ENCODE results near the gene KRT6A.

KRT6A gene

DNA sequence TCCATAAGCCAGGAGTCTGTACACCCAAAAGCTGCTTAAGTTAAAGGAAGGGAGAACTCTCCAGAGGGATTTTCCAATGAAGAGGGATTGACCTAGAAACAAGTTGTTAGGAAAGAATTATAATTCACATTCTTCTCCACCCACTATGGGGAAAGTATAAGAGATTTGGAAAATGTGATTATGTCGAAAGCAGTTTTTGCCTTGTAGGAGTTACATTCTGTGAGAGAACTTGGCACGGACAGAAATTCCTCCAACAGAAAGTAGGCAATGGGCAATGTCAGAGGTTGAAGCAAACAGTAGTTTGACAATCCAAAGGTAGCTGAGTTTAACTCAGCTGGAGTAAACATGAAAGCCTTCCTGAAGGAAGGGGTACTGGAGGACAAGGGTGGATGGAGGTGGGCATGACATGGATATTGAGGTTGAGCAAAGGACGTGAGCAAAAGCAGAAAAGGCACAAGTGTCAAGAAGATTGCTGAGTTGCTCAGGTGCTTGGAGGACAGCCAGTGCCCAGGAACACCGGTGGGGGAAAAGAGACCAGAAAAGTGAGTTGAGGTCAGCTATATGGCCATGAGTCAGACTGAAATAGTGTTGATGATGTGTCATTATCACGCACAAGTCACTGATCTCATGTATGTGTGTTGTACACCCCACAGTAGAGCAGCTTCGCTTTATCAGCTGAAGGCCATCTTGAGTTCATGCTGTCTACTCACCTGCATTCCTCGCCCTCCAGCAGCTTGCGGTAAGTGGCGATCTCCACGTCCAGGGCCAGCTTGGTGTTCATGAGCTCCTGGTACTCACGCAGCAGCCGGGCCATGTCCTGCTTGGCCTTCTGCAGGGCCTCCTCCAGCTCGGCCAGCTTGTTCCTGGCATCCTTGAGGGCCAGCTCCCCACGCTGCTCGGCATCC lies 23.1 kb upstream of the KRT6A start:
- no peak overlapping the region for H3K4me3 ChIP-seq (replicated peaks; ENCODE audit: low read depth, low read length)
- peak; percentile 53 for DNase-seq (ENCODE audit: low read depth)
- TF ChIP-seq, protein P1, sequence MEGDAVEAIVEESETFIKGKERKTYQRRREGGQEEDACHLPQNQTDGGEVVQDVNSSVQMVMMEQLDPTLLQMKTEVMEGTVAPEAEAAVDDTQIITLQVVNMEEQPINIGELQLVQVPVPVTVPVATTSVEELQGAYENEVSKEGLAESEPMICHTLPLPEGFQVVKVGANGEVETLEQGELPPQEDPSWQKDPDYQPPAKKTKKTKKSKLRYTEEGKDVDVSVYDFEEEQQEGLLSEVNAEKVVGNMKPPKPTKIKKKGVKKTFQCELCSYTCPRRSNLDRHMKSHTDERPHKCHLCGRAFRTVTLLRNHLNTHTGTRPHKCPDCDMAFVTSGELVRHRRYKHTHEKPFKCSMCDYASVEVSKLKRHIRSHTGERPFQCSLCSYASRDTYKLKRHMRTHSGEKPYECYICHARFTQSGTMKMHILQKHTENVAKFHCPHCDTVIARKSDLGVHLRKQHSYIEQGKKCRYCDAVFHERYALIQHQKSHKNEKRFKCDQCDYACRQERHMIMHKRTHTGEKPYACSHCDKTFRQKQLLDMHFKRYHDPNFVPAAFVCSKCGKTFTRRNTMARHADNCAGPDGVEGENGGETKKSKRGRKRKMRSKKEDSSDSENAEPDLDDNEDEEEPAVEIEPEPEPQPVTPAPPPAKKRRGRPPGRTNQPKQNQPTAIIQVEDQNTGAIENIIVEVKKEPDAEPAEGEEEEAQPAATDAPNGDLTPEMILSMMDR (IDR thresholded peaks at IDR 0.05; ENCODE audit: low read length, missing control alignments) = no peak

DNA sequence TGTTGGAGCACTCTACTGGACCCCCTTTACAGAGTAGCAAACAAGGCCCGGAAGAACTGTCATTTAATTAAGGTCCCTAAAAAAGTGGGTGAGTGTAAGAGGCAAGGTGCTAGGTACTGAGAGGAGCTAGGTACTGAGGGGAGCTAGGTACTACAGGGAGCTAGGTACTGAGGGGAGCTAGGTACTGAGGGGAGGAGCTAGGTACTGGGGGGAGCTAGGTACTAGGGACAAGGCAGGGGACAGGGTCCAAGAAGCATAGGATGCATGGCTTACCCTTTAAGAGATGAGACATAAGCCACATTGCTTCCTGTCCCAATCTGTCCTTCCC lies 22.2 kb upstream of the KRT6A start:
- TF ChIP-seq, protein P1 (IDR thresholded peaks at IDR 0.05; ENCODE audit: low read length, missing control alignments) = no peak
- H3K4me3 ChIP-seq (replicated peaks; ENCODE audit: low read depth, low read length) = no peak overlapping the region
- no peak for DNase-seq (ENCODE audit: low read depth)

DNA sequence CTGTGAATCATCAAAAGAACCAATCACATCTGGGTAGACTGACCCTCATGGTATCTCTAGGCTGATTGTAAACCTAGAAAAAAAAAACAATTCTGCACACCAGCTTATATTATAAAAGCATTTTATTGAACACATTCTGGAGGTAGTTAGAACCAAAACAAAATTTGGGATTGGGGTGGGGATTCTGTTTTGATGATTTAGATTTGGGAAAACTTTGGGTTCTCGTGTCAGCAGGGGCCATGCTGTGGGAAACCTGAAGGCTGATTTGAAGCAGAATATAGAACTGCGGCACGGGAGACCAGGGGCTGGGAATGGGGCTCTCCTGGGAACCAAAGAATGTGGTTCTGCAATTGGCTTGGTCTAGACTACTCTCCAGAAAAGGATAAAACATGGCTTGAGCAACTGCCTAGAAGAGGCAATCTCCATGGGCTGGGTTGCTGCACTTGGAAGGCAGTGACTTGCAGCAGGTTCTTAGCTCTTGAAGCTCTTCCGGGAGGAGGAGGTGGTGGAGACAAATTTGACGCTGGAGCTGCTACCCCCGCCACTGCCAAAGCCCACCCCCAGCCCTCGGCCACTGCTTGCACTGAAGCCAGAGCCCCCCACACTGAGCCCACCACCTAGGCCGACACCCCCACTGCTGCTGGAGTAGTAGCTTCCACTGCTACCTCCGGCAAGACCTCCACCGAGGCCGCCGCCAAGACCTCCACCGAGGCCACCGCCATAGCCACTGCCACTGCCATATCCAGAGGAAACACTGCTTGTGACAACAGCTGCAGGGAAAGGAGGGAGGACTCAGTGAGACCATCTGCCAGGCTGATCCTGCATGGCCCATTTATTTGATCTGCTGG lies 21.6 kb upstream of the KRT6A start:
- H3K4me3 ChIP-seq (replicated peaks; ENCODE audit: low read depth, low read length) = no peak overlapping the region
- TF ChIP-seq, protein P1 (IDR thresholded peaks at IDR 0.05; ENCODE audit: low read length, missing control alignments) = no peak
- no peak for DNase-seq (ENCODE audit: low read depth)

DNA sequence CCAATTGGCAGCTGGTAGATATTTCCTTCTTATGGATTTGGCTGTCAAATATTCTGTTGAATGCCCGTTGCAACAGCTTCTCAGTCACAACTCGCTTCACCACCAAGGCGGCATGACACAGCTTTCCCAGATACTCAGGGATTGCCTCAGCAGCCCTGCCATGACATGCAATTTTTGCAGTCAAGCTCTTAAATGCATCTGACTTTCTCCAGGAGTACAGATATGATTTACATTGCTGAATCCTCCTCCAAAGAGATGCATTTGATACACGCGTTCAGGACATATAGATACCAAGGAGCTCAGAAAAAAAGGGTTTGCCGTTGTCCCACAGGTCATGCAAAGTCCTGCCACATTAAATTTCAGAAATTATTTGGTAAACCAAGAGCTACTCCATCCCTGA lies 20.7 kb upstream of the KRT6A start:
- no peak for DNase-seq (ENCODE audit: low read depth)
- H3K4me3 ChIP-seq (replicated peaks; ENCODE audit: low read depth, low read length) = no peak overlapping the region
- TF ChIP-seq, protein P1 (IDR thresholded peaks at IDR 0.05; ENCODE audit: low read length, missing control alignments) = no peak

DNA sequence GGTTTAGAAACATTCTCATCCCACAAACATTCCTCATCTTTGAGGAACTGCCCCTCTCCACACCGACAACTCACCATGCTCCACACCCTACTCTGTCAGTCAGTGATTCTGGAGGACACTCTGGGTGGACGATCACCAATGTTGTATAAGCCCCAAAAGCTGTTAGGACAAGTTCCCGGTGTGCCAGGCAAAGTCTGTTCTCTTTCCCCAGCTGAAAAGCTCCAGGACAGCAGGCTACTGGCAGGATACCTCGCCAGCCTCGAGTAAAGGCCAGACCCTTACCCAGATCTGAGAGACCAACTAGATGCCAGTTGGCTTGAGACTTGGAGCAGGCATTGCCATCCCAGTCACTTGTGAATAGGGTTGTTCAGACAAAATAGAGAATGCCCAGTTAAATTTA lies 15.2 kb upstream of the KRT6A start:
- TF ChIP-seq, protein P1 (IDR thresholded peaks at IDR 0.05; ENCODE audit: low read length, missing control alignments) = no peak
- DNase-seq (ENCODE audit: low read depth) = no peak
- H3K4me3 ChIP-seq (replicated peaks; ENCODE audit: low read depth, low read length) = no peak overlapping the region

DNA sequence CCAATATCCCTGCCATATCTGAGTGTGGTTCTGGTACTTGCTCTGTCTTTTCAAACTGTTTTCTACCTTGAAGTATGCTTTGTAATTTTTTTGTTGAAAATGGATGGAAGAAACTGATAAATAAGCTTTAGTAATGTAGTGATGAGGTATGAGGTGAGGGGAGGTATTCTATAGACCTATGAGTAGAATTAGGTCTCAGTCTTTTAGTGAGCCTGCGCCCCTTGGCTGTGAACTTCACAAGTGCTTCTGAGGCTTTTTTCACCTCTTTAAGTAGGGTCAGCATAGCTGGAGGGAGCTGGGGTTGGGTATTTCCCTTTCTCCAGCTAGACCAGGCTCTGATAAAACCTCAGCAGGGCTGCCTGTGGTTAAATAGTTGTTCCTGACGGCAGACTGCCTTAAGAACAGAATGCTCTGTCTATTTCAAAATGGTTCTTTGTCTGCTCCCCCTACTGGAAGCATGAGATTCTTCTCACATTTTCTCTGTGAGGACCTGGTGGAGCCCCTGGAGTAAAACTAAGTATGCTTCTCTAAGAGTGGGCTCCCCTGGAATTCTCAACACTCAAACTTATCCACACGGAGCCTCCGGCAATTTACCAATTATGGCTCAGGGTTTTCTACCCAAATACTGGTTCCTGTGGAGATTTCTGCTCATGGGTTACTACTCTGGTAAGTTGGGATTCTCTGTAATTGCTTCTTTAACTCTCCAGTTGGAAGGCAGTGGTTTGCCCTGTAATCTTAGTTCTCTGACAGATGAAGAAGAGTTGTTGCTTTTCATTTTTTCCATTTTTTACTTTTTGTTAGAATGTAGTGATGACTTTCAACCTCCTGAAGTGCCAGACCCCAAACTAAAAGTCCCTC lies 14.0 kb upstream of the KRT6A start:
- DNase-seq (ENCODE audit: low read depth) = peak; percentile 85
- TF ChIP-seq, protein P1 (IDR thresholded peaks at IDR 0.05; ENCODE audit: low read length, missing control alignments) = peak; percentile 76
- no peak overlapping the region for H3K4me3 ChIP-seq (replicated peaks; ENCODE audit: low read depth, low read length)
